Tibial nerve (tissue), 4 donors: ENCODE measurements around the gene SAA4. TPM values are rescaled to one million over a fixed set of nuclear protein-coding genes. Genes with fewer than 3 reads are reported as not detected.

Experiments
- DNase-seq, 2 donors: peaks; one replicate each; pipeline ENCODE4 v3.0.0-alpha.2; 2019; ENCODE audit warnings: low spot score in 2 of 2
- H3K27ac ChIP-seq, 4 donors: fragments of 200-600 bp; sonication (generic) in 3 of 4; one replicate each; pipeline ENCODE4 v1.5.1; 2017 to 2019; ENCODE audit warnings: mild to moderate bottlenecking in 1 of 4
- H3K27me3 ChIP-seq, 2 donors: fragments of 200-600 bp; sonication (generic) in 1 of 2; one replicate each; pipeline versions ENCODE4 v1.5.1 to v1.6.0; 2017 to 2019
- H3K36me3 ChIP-seq, 3 donors: fragments of 200-600 bp; sonication (generic); one replicate each; pipeline ENCODE4 v1.5.1; 2018 to 2019
- H3K4me1 ChIP-seq, 4 donors: fragments of 200-600 bp; sonication (generic) in 3 of 4; one replicate each; pipeline ENCODE4 v1.5.1; 2017 to 2019
- H3K4me3 ChIP-seq, 4 donors: fragments of 200-600 bp; sonication (generic) in 3 of 4; one replicate each; pipeline ENCODE4 v1.5.1; 2017 to 2019; ENCODE audit warnings: mild to moderate bottlenecking in 1 of 4, moderate library complexity in 1 of 4
- H3K9me3 ChIP-seq, 4 donors: fragments of 200-600 bp; sonication (generic) in 3 of 4; one replicate each; pipeline ENCODE4 v1.5.1; 2017 to 2019
- EP300 ChIP-seq, 2 donors: sonication (generic); formaldehyde crosslinking; IDR thresholded peaks; one replicate each; pipeline ENCODE4 v1.6.1; 2017; ENCODE audit warnings: antibody characterized with exemption in 2 of 2, mild to moderate bottlenecking in 1 of 2
- POLR2A ChIP-seq, 2 donors: fragments of 450-650 bp; IDR thresholded peaks; one replicate each; pipeline ENCODE4 v1.6.1; 2017; ENCODE audit warnings: antibody characterized with exemption in 2 of 2, mild to moderate bottlenecking in 2 of 2, moderate library complexity in 2 of 2
- WGBS, 2 donors: methylation state at CpG; one replicate each; pipeline ENCODE4 v1.1.5; 2018; 5-methylcytosine and 5-hydroxymethylcytosine counted together
- total RNA-seq, 4 donors: library from RNA; depleted of rRNA; stranded (reverse); fragments of >200 nt; gene quantifications; one replicate each; pipeline ENCODE4 v1.1.0, GENCODE V29; 2016
- TF ChIP-seq, protein P1 (sequence below), 5 experiments: fragments of 200-600 bp in 3 of 5; fragments of 450-650 bp in 2 of 5; sonication (generic) in 3 of 5; IDR thresholded peaks; one replicate each; pipeline ENCODE4 v1.5.1; 2016 to 2019; ENCODE audit warnings: antibody characterized with exemption in 5 of 5, mild to moderate bottlenecking in 3 of 5, moderate library complexity in 2 of 5

The SAA4 gene
- total RNA-seq, 4 donors from 2014 or later, result not detected

DNA sequence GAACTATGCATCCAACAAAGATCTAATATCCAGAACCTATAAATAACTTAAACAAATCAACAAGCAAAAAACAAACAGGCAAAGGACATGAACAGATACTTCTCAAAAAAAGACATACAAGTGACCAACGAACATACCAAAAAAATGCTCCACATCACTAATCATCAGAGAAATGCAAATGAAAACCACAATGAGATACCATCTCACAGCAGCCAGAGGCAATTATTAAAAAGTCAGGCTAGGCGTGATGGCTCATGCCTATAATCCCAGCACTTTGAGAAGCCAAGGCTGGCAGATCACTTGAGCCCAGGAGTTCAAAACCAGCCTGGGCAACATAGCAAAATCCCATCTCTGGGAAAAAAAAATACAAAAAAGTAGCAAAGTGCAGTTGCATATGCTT lies 10.7 kb downstream of the SAA4 start:
- H3K4me3 ChIP-seq, result no peak overlapping the region
- 75 to 76% methylated on average over 2 of the region's 2 CpGs for WGBS, 2 donors
- TF ChIP-seq EP300 (IDR thresholded peaks at IDR 0.05) (no peak), POLR2A (IDR thresholded peaks at IDR 0.05) (no peak)
- TF ChIP-seq, protein P1, sequence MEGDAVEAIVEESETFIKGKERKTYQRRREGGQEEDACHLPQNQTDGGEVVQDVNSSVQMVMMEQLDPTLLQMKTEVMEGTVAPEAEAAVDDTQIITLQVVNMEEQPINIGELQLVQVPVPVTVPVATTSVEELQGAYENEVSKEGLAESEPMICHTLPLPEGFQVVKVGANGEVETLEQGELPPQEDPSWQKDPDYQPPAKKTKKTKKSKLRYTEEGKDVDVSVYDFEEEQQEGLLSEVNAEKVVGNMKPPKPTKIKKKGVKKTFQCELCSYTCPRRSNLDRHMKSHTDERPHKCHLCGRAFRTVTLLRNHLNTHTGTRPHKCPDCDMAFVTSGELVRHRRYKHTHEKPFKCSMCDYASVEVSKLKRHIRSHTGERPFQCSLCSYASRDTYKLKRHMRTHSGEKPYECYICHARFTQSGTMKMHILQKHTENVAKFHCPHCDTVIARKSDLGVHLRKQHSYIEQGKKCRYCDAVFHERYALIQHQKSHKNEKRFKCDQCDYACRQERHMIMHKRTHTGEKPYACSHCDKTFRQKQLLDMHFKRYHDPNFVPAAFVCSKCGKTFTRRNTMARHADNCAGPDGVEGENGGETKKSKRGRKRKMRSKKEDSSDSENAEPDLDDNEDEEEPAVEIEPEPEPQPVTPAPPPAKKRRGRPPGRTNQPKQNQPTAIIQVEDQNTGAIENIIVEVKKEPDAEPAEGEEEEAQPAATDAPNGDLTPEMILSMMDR (IDR thresholded peaks at IDR 0.05), result no peak
- H3K4me1 ChIP-seq, result no peaks in the 10 kb centered on the region
- H3K27me3 ChIP-seq, result no peaks in the 10 kb centered on the region
- H3K9me3 ChIP-seq, result peaks cover 0 to 4% (median 0%) of the 10 kb centered on the region in 4 donors
- no peaks in the 10 kb centered on the region for H3K36me3 ChIP-seq
- no peak for DNase-seq
- no peak overlapping the region for H3K27ac ChIP-seq

DNA sequence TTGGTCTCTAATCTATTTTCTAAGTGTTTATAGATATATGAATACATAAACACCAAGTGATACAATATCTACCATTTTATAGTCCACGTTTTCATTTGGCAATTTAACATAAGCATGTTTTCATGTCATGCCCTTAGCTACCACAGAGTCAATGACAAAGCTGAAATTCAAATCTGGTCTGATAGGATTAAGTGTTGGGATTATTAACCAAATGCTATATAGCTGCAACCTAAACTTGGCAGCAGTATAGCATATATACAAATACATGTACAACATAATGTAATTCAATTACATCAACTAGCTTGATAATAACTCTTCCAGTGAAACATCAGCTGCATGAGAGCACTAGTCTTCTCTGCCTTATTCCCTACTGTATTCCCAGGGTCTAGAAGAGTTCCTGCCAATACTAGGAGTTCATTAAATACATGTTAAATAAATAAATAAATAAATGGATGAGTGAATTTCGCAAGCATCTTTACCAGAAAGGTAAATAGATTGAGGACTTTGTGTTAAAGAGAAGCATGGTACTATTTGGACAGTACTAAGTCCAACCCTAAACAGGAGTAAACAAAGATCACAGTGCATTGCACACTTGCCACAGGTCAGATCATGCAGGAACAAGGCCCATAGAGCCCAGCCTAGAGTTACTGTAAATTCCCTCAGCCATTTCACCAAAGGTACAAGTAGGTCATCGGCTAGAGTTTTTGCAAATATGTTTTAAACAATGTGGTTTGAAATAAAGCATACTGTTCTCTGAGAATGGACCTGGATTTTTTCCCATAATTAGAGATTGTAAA lies 12.8 kb downstream of the SAA4 start:
- DNase-seq, result no peak
- TF ChIP-seq EP300 (IDR thresholded peaks at IDR 0.05) (no peak), POLR2A (IDR thresholded peaks at IDR 0.05) (no peak)
- TF ChIP-seq, protein P1 (IDR thresholded peaks at IDR 0.05), result no peak
- WGBS, 2 donors, result 50 to 65% methylated on average over 3 of the region's 3 CpGs

DNA sequence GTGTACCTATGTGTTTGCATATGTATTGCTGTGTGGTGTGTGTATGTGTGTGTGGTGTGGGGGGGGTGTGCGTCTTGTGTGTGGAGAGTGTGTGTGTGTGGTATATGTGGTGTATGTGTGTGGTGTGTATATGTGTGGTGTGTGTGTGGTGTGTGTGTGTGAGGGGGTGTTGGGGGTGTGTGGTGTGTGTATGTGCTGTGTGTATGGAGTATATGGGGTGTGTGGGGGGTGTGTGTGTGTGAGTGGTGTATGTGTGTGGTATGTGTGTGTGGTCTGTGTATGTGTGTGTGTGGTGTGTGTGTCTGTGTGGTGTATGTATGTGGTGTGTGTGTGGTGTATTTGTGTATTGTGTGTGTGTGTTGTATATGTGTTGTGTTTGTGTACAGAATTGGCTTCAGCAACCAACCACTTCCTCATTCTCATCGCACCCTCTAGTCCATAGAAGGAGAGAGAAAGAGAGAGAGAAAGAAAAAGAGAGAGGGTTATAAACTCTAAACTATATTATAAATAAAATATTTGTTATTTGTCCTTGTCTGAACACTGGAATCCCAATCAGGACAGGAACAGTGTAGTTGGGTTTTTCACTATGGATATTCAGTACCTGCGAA lies 13.7 kb downstream of the SAA4 start:
- TF ChIP-seq POLR2A (IDR thresholded peaks at IDR 0.05) (no peak), EP300 (IDR thresholded peaks at IDR 0.05) (no peak)
- TF ChIP-seq, protein P1 (IDR thresholded peaks at IDR 0.05), result no peak
- Histone ChIP-seq H3K36me3 (no peaks in the 10 kb centered on the region), H3K27me3 (no peaks in the 10 kb centered on the region), H3K27ac (no peak overlapping the region), H3K9me3 (peaks cover 0 to 12% (median 0%) of the 10 kb centered on the region in 4 donors), H3K4me1 (no peaks in the 10 kb centered on the region), H3K4me3 (no peak overlapping the region)
- WGBS, 2 donors, result 88 to 89% methylated on average over 3 of the region's 3 CpGs
- no peak for DNase-seq

More for the DNA sequence above, 12.8 kb downstream of the SAA4 start:
- no peaks in the 10 kb centered on the region for H3K36me3 ChIP-seq
- H3K27ac ChIP-seq, result no peak overlapping the region
- peaks cover 0 to 12% (median 0%) of the 10 kb centered on the region in 4 donors for H3K9me3 ChIP-seq
- no peaks in the 10 kb centered on the region for H3K4me1 ChIP-seq
- no peaks in the 10 kb centered on the region for H3K27me3 ChIP-seq
- H3K4me3 ChIP-seq, result no peak overlapping the region

DNA sequence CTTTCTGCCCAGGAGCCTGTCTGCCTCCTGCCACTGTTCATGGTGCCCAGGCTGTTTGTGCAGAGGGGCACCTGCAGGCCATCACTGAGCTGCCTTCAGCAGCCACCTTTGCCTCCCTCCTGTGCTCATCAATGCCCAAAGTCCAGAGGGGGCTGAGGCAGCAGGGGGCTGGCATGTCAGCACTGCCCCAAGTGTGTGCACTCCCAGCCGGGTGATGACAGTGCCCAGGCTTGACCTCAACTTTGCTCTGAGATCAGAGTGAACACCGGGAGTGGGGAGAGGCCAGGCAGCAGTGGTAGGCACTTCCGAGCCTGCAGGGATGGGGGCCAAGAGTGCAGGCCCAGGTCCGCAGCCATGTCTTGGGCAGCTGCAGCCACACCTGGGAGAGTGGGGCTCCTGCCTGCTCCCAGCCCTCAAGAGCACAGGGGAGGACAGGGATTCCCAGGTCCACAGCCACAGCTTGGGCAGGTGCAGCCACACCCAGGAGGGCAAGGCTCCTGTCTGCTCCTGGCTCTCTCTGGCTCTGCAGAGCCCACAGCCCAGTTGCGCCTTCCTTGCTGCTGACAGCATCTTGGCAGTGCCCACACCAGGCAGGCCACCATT lies 15.2 kb downstream of the SAA4 start:
- H3K36me3 ChIP-seq, result no peaks in the 10 kb centered on the region
- no peak for TF ChIP-seq EP300 (IDR thresholded peaks at IDR 0.05)

DNA sequence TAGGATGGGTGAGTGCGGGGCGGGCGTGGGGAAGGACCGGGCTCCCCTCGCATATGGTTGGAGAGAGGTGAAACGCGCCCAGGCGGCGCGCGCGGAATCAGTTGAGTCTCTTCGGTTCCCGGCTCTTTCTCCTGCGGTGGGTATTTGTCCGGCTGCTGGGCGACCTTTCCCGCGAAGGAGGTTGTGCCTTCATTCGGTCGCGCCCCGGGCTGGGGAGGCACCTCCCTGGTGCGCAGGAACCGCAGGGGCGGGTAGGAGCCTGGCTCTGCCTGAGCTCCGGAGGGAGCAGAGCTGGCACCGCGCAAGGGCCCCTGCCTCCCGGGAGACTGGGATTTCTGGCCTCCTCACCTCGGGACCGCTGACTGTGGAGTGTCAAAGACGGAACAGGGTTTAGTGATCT lies 27.5 kb downstream of the SAA4 start:
- Histone ChIP-seq H3K4me1 (no peaks in the 10 kb centered on the region), H3K27me3 (peaks cover 0 to 15% of the 10 kb centered on the region in 2 donors), H3K4me3 (no peak overlapping the region), H3K9me3 (no peaks in the 10 kb centered on the region), H3K27ac (no peak overlapping the region), H3K36me3 (no peaks in the 10 kb centered on the region)
- WGBS, 2 donors, result 22 to 29% methylated on average over 28 to 33 of the region's 33 CpGs
- TF ChIP-seq, protein P1 (IDR thresholded peaks at IDR 0.05), result no peak
- no peak for DNase-seq

More for the DNA sequence above, 15.2 kb downstream of the SAA4 start:
- no peaks in the 10 kb centered on the region for H3K4me1 ChIP-seq
- WGBS, 2 donors, result 87 to 98% methylated on average over 4 of the region's 5 CpGs
- DNase-seq, result no peak
- no peak overlapping the region for H3K27ac ChIP-seq
- H3K9me3 ChIP-seq, result peaks cover 0 to 21% (median 0%) of the 10 kb centered on the region in 4 donors
- H3K27me3 ChIP-seq, result no peaks in the 10 kb centered on the region
- H3K4me3 ChIP-seq, result no peak overlapping the region
